Activated CD4-positive, alpha-beta T cell treated with anti-CD3 and anti-CD28 coated beads, Interleukin-2, amount 10 ng/mL, durations not matched to agents 24 days and 14 days (primary cell): Measurements from ENCODE around the gene CCDC83. TPM values are rescaled to one million over a fixed set of nuclear protein-coding genes. Genes with fewer than 3 reads are reported as not detected.
"Not testable (repeated sequence)": the region's sequence is repeated elsewhere in the genome, so short reads cannot be mapped to it uniquely, and the experiment has no call there.

ENCODE experiments used
- DNase-seq: peaks from one replicate; pipeline ENCODE4 v3.0.0; 2022
- H3K27ac Mint-ChIP-seq: one replicate; pipeline ENCODE4 v1.8.0; 2022; ENCODE audit warnings: mild to moderate bottlenecking, mixed read lengths
- H3K27me3 Mint-ChIP-seq: one replicate; pipeline ENCODE4 v1.8.0; 2022; ENCODE audit warnings: mixed read lengths
- H3K36me3 Mint-ChIP-seq: one replicate; pipeline ENCODE4 v1.8.0; 2022; ENCODE audit warnings: low read depth, mild to moderate bottlenecking, mixed read lengths
- H3K4me1 Mint-ChIP-seq: one replicate; pipeline ENCODE4 v1.8.0; 2021; ENCODE audit warnings: mixed read lengths
- H3K4me3 Mint-ChIP-seq: one replicate; pipeline ENCODE4 v1.8.0; 2022; ENCODE audit warnings: mild to moderate bottlenecking, moderate library complexity, mixed read lengths
- H3K9me3 Mint-ChIP-seq: one replicate; pipeline ENCODE4 v1.8.0; 2021; ENCODE audit warnings: mixed read lengths
- intact Hi-C: fragments of 100-400 bp; cut with micrococcal nuclease; formaldehyde crosslinking; loops from one replicate; pipeline ENCODE4 v1.15.1; 2023
- total RNA-seq: library from RNA; stranded (reverse); gene quantifications from 2 replicates; pipeline ENCODE4 v1.2.3, GENCODE V29; 2022

The CCDC83 gene
- total RNA-seq, 1 donor from 2014 or later, result not detected

DNA sequence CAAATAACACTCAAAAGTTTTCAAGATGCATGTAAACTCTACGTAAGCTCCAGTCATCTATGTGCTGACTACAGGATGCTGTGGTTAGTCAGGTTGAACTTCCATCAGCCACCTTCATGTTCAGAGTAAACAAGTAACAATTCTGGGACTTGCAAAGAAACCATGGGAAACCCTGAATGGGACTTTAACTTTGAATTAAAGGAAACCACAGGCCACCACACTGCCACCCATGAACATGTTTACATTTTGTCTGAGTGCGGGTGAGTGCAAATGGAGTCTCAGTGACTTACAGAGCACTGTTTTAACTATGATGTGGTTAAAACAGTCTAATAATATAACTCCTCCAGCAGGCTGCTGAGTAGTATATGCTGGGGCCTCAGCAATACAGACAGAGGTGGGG, 31.4 kb upstream of the CCDC83 start:
- peak overlapping the region; percentile 58 for H3K4me3 Mint-ChIP-seq
- H3K4me1 Mint-ChIP-seq, result peaks cover 68% of the 10 kb centered on the region

DNA sequence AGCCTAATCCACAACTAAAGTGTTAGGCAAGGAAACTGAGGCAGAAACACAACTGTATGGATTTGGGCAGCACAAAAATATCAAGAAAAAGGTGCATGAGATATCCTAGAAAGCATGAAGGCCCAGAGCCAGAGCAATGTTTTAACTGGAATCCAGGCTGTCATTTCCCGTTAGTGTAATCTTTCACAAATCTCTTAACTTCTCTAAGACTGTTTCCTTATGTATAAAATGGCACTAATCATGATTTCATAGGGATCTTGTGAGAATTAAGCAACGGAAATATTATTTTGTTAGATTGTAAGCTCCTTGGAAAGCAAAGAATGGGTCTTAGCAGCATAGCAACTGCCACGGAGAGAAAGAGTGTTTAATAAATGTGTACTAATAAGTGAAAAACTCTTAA, 29.6 kb upstream of the CCDC83 start:
- Mint-ChIP-seq H3K4me1 (peaks cover 68% of the 10 kb centered on the region), H3K4me3 (no peak overlapping the region), H3K36me3 (peaks cover 4% of the 10 kb centered on the region), H3K27me3 (no peaks in the 10 kb centered on the region), H3K9me3 (peaks cover 5% of the 10 kb centered on the region), H3K27ac (peak overlapping the region; percentile 18)
- intact Hi-C loops, result loop anchor here (2.0 to 5.0 kb wide), 5 partner anchors 19 to 462 kb away; partner anchors contain the start of genes CCDC83 and TMEM126B
- DNase-seq, result no peak

More for the DNA sequence above, 31.4 kb upstream of the CCDC83 start:
- Mint-ChIP-seq H3K9me3 (no peaks in the 10 kb centered on the region), H3K36me3 (peaks cover 4% of the 10 kb centered on the region), H3K27me3 (peaks cover 2% of the 10 kb centered on the region), H3K27ac (peak overlapping the region; percentile 88)
- intact Hi-C loops, result loop anchor here (1.0 to 2.0 kb wide), 4 partner anchors 13 to 160 kb away; partner anchors contain the start of gene SYTL2
- peak; percentile 94 for DNase-seq

DNA sequence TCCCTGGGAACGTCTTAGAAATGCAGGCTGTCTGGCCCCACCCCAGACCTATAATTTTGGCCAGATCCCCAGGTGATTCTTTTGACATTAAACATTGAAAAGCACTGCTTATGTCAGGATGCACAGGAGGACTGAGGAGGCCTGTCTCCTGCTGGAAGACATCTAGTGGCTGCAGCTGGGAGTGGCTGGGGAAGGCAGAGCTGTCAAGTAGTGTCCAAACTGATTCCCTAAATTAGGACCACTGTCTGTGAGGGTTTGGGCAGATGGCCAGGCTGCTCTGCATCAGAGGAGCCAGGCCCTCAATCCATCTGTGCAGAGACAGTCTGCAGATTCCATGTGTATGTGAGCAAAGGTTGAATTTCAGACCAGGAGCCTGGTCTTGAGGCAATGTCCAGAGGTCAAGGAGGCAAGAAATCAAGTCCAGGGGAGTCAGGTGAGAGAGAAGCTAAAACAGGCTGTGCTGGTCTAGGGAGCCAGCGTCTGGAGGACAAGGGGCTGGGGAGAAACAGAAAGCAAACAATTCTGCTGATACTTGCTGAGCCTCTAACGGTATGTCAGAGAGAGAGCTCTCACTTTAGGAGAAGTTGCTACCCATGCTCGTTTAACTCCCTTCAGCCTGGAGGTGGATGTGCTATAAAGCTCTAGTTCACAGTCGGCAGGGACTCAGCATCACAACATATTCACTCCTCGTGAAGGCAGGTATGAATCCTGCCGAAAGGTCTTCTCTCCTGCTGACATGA, 28.9 kb upstream of the CCDC83 start:
- Mint-ChIP-seq H3K4me1 (peaks cover 66% of the 10 kb centered on the region), H3K27me3 (no peaks in the 10 kb centered on the region), H3K9me3 (peaks cover 5% of the 10 kb centered on the region), H3K4me3 (peak overlapping the region; percentile 66), H3K36me3 (peaks cover 2% of the 10 kb centered on the region), H3K27ac (peak overlapping the region; percentile 67)
- intact Hi-C loops, result loop anchor here (2.0 to 5.0 kb wide), 5 partner anchors 19 to 461 kb away; partner anchors contain the start of genes CCDC83 and TMEM126B
- peak; percentile 79 for DNase-seq

- Mint-ChIP-seq H3K9me3 (peaks cover 5% of the 10 kb centered on the region), H3K36me3 (no peaks in the 10 kb centered on the region), H3K4me3 (peak overlapping the region; percentile 70), H3K27me3 (no peaks in the 10 kb centered on the region), H3K27ac (peak overlapping the region; percentile 95), H3K4me1 (peaks cover 49% of the 10 kb centered on the region)
- peak; percentile 88 for DNase-seq
- intact Hi-C loops, result loop anchor here (1.0 to 5.0 kb wide), 7 partner anchors 17 to 459 kb away; partner anchors contain the start of genes CCDC83 and TMEM126B
Measured at GRCh38 chr11:85827748-85828639, 27.2 kb upstream of the CCDC83 start.

- Mint-ChIP-seq H3K9me3 (peaks cover 5% of the 10 kb centered on the region), H3K4me1 (peaks cover 44% of the 10 kb centered on the region), H3K4me3 (no peak overlapping the region), H3K36me3 (peaks cover 2% of the 10 kb centered on the region), H3K27ac (peak overlapping the region; percentile 50), H3K27me3 (no peaks in the 10 kb centered on the region)
- peak; percentile 45 for DNase-seq
- intact Hi-C loops, result loop anchor here (1.0 to 5.0 kb wide), 2 partner anchors 75 to 459 kb away; no protein-coding TSS in a partner anchor
Measured at GRCh38 chr11:85828640-85828978, 26.6 kb upstream of the CCDC83 start.

- intact Hi-C loops, result loop anchor here (5.0 kb wide), 1 partner anchor 458 kb away; no protein-coding TSS in a partner anchor
- H3K9me3 Mint-ChIP-seq, result peaks cover 5% of the 10 kb centered on the region
- H3K27me3 Mint-ChIP-seq, result no peaks in the 10 kb centered on the region
- H3K27ac Mint-ChIP-seq, result peak overlapping the region; percentile 35
- peaks cover 2% of the 10 kb centered on the region for H3K36me3 Mint-ChIP-seq
- H3K4me1 Mint-ChIP-seq, result peaks cover 39% of the 10 kb centered on the region
- no peak overlapping the region for H3K4me3 Mint-ChIP-seq
- DNase-seq, result peak; percentile 34
Measured at GRCh38 chr11:85829172-85829571, 26.0 kb upstream of the CCDC83 start.

- Mint-ChIP-seq H3K36me3 (peaks cover 2% of the 10 kb centered on the region), H3K4me1 (peaks cover 23% of the 10 kb centered on the region), H3K27me3 (no peaks in the 10 kb centered on the region), H3K4me3 (no peak overlapping the region), H3K9me3 (peaks cover 8% of the 10 kb centered on the region), H3K27ac (no peak overlapping the region)
- intact Hi-C loops, result no loop called here
- no peak for DNase-seq
Measured at GRCh38 chr11:85831050-85831449, 24.1 kb upstream of the CCDC83 start.

DNA sequence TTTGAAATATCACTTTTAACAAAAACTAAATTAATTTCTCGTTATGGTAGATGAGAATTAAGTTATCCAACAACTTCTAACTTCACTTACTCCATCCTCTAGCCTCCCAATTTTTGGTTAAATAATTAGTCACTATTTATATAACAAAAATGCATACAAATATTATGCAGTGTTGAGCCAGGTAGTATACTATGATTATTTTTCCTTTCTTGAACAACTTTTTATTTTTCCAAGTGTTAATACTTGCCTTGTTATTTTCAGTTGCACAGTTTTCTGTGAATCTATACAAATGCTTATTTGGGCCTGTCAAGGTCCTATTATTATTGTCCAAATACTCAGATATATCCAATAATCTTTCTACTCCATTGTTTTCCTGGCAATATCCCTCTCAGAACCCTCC, 19.9 kb upstream of the CCDC83 start:
- Mint-ChIP-seq H3K36me3 (peaks cover 12% of the 10 kb centered on the region), H3K4me3 (no peak overlapping the region), H3K4me1 (no peaks in the 10 kb centered on the region), H3K27ac (no peak overlapping the region), H3K27me3 (no peaks in the 10 kb centered on the region), H3K9me3 (peaks cover 19% of the 10 kb centered on the region)
- no peak for DNase-seq
- intact Hi-C loops, result no loop called here

DNA sequence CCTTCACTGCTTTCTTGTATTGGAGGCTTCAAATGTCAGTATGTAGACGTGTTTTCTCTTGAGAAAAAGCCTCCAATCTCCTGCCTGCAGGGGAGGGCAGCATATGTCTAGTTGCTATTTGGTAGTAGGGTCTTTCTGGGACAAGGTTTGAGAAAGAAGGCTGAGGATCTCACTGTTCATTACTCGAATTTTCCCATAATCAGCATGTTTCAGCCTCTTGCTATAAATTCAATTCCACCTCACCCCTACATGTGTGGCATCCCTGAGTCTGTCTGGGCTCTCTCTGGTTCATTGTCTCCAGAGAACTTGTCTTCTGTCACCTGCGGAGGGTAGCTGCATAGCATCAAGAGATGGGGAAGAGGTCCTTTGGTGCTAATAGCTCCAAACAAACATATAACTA, 19.5 kb upstream of the CCDC83 start:
- H3K36me3 Mint-ChIP-seq, result peaks cover 13% of the 10 kb centered on the region
- H3K4me1 Mint-ChIP-seq, result peaks cover under 1% of the 10 kb centered on the region
- intact Hi-C loops, result no loop called here
- no peaks in the 10 kb centered on the region for H3K27me3 Mint-ChIP-seq
- peaks cover 22% of the 10 kb centered on the region for H3K9me3 Mint-ChIP-seq
- H3K27ac Mint-ChIP-seq, result no peak overlapping the region
- DNase-seq, result peak; percentile 33
- H3K4me3 Mint-ChIP-seq, result no peak overlapping the region

- H3K27ac Mint-ChIP-seq, intact Hi-C loops, DNase-seq, H3K4me3 Mint-ChIP-seq, H3K27me3 Mint-ChIP-seq: not testable (repeated sequence)
- Mint-ChIP-seq H3K36me3 (peaks cover 16% of the 10 kb centered on the region), H3K4me1 (peaks cover 20% of the 10 kb centered on the region), H3K9me3 (peaks cover 40% of the 10 kb centered on the region)
Measured at GRCh38 chr11:85840932-85841331, 14.3 kb upstream of the CCDC83 start.

DNA sequence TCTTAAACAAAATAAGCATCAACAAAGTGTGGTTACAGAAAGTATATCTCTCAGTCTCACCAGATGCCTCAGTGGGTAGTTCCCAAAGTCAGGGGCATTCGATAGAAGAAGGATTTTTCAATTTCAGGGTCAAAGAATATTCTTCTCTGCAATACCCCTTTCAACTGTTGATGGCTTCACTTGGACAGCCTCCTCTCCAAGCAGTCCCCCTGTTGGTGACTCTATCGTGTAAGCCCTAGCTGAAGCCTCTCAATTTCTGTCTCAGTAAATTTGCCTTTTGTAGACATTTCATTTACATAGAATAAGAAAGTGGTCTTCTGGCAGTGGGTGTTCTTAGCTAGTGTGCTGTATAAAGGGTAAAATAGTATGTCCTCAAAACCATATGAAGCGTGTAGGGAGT, 11.3 kb upstream of the CCDC83 start:
- Mint-ChIP-seq H3K4me3 (no peak overlapping the region), H3K9me3 (peaks cover 37% of the 10 kb centered on the region), H3K36me3 (peaks cover 20% of the 10 kb centered on the region), H3K27ac (no peak overlapping the region), H3K27me3 (peaks cover 2% of the 10 kb centered on the region), H3K4me1 (peaks cover 20% of the 10 kb centered on the region)
- no peak for DNase-seq
- intact Hi-C loops, result loop anchor here (2.0 kb wide), 1 partner anchor 17 kb away; no protein-coding TSS in a partner anchor

GRCh38 chr11:85844439-85845123, 10.6 kb upstream of the CCDC83 start:
- intact Hi-C loops, result loop anchor here (2.0 kb wide), 1 partner anchor 18 kb away; no protein-coding TSS in a partner anchor
- peaks cover 16% of the 10 kb centered on the region for H3K36me3 Mint-ChIP-seq
- H3K9me3 Mint-ChIP-seq, result peaks cover 30% of the 10 kb centered on the region
- H3K27me3 Mint-ChIP-seq, result peaks cover 2% of the 10 kb centered on the region
- no peak overlapping the region for H3K27ac Mint-ChIP-seq
- no peak overlapping the region for H3K4me3 Mint-ChIP-seq
- peaks cover 20% of the 10 kb centered on the region for H3K4me1 Mint-ChIP-seq
- DNase-seq, result no peak

DNA sequence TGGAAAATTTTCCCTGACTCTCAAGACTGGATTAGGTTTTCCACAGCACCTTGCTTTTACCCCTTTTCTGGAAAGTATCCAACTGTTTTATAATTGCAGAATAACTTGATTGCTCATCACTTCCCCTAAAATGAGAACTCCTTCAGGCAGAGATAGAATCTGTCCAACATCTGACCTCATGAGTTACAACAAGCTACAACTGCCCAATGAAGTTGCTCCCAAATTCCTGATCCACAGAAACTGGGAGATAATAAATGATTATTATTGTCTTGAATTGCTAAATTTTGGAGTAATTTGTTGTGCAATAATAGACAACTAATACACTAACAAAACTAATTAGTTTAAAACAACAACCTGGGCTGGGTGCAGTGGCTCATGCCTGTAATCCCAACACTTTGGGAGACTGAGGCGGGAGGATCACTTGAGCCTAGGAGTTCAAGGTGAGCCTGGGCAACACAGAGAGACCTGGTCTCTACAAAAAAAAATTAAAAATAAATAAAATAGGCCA, 10.0 kb upstream of the CCDC83 start:
- Mint-ChIP-seq H3K36me3 (peaks cover 11% of the 10 kb centered on the region), H3K9me3 (peaks cover 24% of the 10 kb centered on the region), H3K27me3 (peaks cover 2% of the 10 kb centered on the region), H3K4me3 (no peak overlapping the region), H3K27ac (no peak overlapping the region), H3K4me1 (peaks cover 20% of the 10 kb centered on the region)
- intact Hi-C loops, result loop anchor here (2.0 kb wide), 1 partner anchor 18 kb away; no protein-coding TSS in a partner anchor
- DNase-seq, result no peak
